ENCODE data around the gene IDI2. TPM values are rescaled to one million over a fixed set of nuclear protein-coding genes. Genes with fewer than 3 reads are reported as not detected.
"Not testable (repeated sequence)": the region's sequence is repeated elsewhere in the genome, so short reads cannot be mapped to it uniquely, and the experiment has no call there.

IDI2 gene
- total RNA-seq, 4 donors from 2014 or later: not detected

GRCh38 chr10:1011696-1012095 lies 14.0 kb downstream of the IDI2 start:
- TF ChIP-seq, protein P1, sequence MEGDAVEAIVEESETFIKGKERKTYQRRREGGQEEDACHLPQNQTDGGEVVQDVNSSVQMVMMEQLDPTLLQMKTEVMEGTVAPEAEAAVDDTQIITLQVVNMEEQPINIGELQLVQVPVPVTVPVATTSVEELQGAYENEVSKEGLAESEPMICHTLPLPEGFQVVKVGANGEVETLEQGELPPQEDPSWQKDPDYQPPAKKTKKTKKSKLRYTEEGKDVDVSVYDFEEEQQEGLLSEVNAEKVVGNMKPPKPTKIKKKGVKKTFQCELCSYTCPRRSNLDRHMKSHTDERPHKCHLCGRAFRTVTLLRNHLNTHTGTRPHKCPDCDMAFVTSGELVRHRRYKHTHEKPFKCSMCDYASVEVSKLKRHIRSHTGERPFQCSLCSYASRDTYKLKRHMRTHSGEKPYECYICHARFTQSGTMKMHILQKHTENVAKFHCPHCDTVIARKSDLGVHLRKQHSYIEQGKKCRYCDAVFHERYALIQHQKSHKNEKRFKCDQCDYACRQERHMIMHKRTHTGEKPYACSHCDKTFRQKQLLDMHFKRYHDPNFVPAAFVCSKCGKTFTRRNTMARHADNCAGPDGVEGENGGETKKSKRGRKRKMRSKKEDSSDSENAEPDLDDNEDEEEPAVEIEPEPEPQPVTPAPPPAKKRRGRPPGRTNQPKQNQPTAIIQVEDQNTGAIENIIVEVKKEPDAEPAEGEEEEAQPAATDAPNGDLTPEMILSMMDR (IDR thresholded peaks at IDR 0.05): no peak
- no peak for TF ChIP-seq POLR2A (IDR thresholded peaks at IDR 0.05)
- no peaks in the 10 kb centered on the region for H3K9me3 ChIP-seq
- no peak overlapping the region for H3K27ac ChIP-seq
- peaks cover 33 to 99% (median 64%) of the 10 kb centered on the region in 3 donors for H3K36me3 ChIP-seq
- H3K27me3 ChIP-seq: no peaks in the 10 kb centered on the region
- WGBS, 2 donors: 74 to 90% methylated on average over 3 to 16 of the region's 16 CpGs
- intact Hi-C loops (cut with DNase I): no loop called here
- no peak overlapping the region for H3K4me3 ChIP-seq
- no peaks in the 10 kb centered on the region for H3K4me1 ChIP-seq
- DNase-seq: no peak

DNA sequence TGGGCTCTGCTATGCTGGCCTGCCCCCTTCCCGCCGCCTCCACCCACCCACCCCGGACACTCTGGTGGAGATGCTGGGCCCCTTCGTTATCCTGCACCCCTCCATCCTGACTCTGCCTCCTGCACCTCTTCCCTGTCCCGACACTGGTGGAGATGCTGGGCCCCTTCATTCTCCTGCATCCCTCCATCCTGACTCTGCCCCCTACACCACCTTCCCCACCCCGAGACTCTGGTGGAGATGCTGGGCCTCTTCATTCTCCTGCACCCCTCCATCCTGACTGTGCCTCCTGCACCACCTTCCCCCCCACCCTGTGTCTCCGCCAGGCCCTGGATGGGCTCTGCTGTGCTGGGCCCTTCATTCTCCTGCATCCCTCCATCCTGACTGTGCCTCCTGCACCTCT lies 15.0 kb downstream of the IDI2 start:
- TF ChIP-seq, protein P1 (IDR thresholded peaks at IDR 0.05): no peak
- no peak for TF ChIP-seq POLR2A (IDR thresholded peaks at IDR 0.05)
- DNase-seq: no peak
- WGBS, 2 donors: 88 to 96% methylated on average over 6 to 7 of the region's 7 CpGs
- H3K4me3 ChIP-seq: no peak overlapping the region
- no peak overlapping the region for H3K27ac ChIP-seq
- no peaks in the 10 kb centered on the region for H3K27me3 ChIP-seq
- peaks cover 41 to 99% (median 64%) of the 10 kb centered on the region in 3 donors for H3K36me3 ChIP-seq
- no peaks in the 10 kb centered on the region for H3K9me3 ChIP-seq
- H3K4me1 ChIP-seq: no peaks in the 10 kb centered on the region
- intact Hi-C loops (cut with DNase I): no loop called here

DNA sequence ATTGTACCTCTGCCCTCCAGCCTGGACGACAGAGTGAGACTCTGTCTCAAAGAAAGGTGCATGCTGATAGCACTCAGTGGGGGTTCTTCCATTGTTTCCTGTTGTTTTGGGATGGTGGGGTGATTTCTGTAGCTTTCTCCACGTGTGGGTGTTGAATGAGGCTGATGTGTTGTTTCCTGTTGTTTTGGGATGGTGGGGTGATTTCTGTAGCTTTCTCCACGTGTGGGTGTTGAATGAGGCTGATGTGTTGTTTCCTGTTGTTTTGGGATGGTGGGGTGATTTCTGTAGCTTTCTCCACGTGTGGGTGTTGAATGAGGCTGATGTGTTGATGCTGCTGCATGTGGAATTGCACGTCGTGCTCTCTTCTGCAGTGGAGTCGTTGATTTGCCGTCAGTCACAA lies 15.7 kb downstream of the IDI2 start:
- DNase-seq; H3K4me1 ChIP-seq; intact Hi-C loops (cut with DNase I); H3K27ac ChIP-seq; H3K27me3 ChIP-seq; H3K4me3 ChIP-seq; H3K9me3 ChIP-seq: not testable (repeated sequence)
- WGBS, 2 donors: 65 to 81% methylated on average over 4 to 8 of the region's 8 CpGs
- H3K36me3 ChIP-seq: peaks cover 46 to 100% (median 70%) of the 10 kb centered on the region in 3 donors

DNA sequence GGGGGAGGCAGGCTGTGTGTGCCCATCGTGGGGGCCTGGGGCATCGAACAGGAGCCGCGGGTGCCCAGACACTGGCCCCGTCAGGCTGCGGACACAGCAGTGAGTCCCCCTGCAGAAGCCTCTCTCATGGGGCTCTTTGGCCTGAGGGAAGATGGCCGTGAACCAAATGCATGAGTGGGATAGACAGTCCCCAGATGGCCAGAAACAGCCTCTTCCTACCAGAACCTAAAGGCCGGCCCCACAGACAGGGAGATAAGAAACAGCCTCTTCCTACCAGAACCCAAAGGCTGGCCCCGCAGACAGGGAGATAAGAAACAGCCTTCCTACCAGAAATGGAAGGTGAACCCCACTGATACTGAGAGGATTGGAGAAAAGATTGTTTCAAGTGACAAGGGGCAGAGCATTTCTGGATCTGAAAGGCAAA lies 16.6 kb downstream of the IDI2 start:
- H3K27me3 ChIP-seq: no peaks in the 10 kb centered on the region
- no peak for TF ChIP-seq POLR2A (IDR thresholded peaks at IDR 0.05)
- TF ChIP-seq, protein P1 (IDR thresholded peaks at IDR 0.05): no peak
- H3K4me3 ChIP-seq: no peak overlapping the region
- H3K27ac ChIP-seq: no peak overlapping the region
- intact Hi-C loops (cut with DNase I): no loop called here
- H3K4me1 ChIP-seq: no peaks in the 10 kb centered on the region
- H3K9me3 ChIP-seq: no peaks in the 10 kb centered on the region
- peaks cover 54 to 100% (median 73%) of the 10 kb centered on the region in 3 donors for H3K36me3 ChIP-seq
- no peak for DNase-seq
- WGBS, 2 donors: 77 to 100% methylated on average over 2 to 3 of the region's 9 CpGs

DNA sequence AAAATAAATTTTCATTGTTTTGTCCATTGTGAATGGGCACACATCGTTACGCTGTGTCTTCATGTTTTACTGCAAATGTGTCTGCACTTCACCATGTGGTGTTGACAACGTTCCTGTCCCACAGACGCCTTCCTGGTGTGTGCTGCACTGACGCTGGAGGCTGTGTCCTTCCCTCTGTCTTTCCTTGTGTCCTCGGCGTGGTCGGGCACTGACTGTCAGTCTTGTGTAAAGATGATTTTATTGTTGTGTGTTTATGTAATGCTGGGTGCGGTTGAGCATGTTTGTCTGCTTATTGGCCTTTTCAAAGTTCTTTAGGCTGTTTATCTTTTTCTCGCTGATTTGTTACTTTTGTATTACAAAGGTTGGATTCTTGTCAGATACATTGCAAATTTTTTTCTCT lies 18.1 kb downstream of the IDI2 start:
- 83 to 90% methylated on average over 10 of the region's 10 CpGs for WGBS, 2 donors
- H3K36me3 ChIP-seq: peaks cover 56 to 100% (median 72%) of the 10 kb centered on the region in 3 donors
- no peaks in the 10 kb centered on the region for H3K27me3 ChIP-seq
- peaks cover 0 to 5% (median 4%) of the 10 kb centered on the region in 3 donors for H3K9me3 ChIP-seq
- no peaks in the 10 kb centered on the region for H3K4me1 ChIP-seq
- H3K27ac ChIP-seq: no peak overlapping the region
- intact Hi-C loops (cut with DNase I): no loop called here
- TF ChIP-seq POLR2A (IDR thresholded peaks at IDR 0.05): no peak
- no peak for DNase-seq
- no peak overlapping the region for H3K4me3 ChIP-seq

DNA sequence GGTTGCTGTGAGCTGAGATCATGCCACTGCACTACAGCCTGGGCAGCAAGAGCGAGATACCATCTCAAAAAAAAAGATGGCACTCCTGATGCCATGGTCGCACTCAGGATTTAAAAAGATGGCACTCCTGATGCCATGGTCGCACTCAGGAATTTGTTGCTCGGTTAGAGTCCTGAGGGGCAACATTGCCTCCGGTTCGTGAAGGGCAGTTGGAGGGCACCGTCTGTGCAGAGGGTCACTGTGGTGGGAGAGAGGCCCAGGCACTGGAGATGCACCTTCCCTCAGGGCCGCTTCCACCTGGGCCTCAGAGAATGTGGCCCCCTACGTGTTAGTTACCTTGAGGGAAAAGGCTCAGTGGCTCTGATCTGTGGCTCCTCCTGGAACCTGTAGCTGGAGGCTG lies 19.1 kb downstream of the IDI2 start:
- WGBS, 2 donors: 95% methylated on average over 9 of the region's 9 CpGs
- intact Hi-C loops (cut with DNase I): no loop called here
- Histone ChIP-seq H3K36me3 (peaks cover 46 to 100% (median 66%) of the 10 kb centered on the region in 3 donors), H3K4me1 (no peaks in the 10 kb centered on the region), H3K9me3 (peaks cover 0 to 15% (median 10%) of the 10 kb centered on the region in 3 donors), H3K4me3 (no peak overlapping the region), H3K27me3 (no peaks in the 10 kb centered on the region), H3K27ac (no peak overlapping the region)
- TF ChIP-seq, protein P1 (IDR thresholded peaks at IDR 0.05): no peak
- TF ChIP-seq POLR2A (IDR thresholded peaks at IDR 0.05): no peak
- DNase-seq: no peak
